HG02981 (cell line): ENCODE results near the gene IFNGR1.

Experiments
- ATAC-seq: cut with Tn5 transposase; IDR thresholded peaks from one replicate; pipeline ENCODE4 v1.9.1; 2021; ENCODE audit warnings: mild to moderate bottlenecking, moderate library complexity; ENCODE audit not compliant: unreplicated experiment

Gene IFNGR1

GRCh38 chr6:137156650-137157049 lies 62.5 kb downstream of the IFNGR1 start:
- no peak for ATAC-seq

- ATAC-seq = peak; percentile 60
Observed at GRCh38 chr6:137155830-137156229, 63.4 kb downstream of the IFNGR1 start.

GRCh38 chr6:137150072-137150471 lies 69.1 kb downstream of the IFNGR1 start:
- ATAC-seq = no peak

- ATAC-seq = no peak
Observed at GRCh38 chr6:137149035-137149393, 70.2 kb downstream of the IFNGR1 start.

GRCh38 chr6:137148306-137149034 lies 70.7 kb downstream of the IFNGR1 start:
- ATAC-seq = no peak
